Glomerular endothelial cell (primary cell): ENCODE results near the gene P2RX7. TPM values are rescaled to one million over a fixed set of nuclear protein-coding genes. Genes with fewer than 3 reads are reported as not detected.
"Not testable (repeated sequence)": the region's sequence is repeated elsewhere in the genome, so short reads cannot be mapped to it uniquely, and the experiment has no call there.

ENCODE experiments used
- DNase-seq: peaks from one replicate; pipeline ENCODE4 v3.0.0-alpha.2; 2011; ENCODE audit warnings: low read depth, low spot score; ENCODE audit errors: extremely low read depth
- total RNA-seq: library from RNA; depleted of rRNA; stranded (reverse); fragments of >200 nt; gene quantifications from 2 replicates; pipeline ENCODE4 v1.2.3, GENCODE V29; 2015

P2RX7 gene
- total RNA-seq, 1 donor from 2014 or later = 2.6 TPM

- DNase-seq = no peak
Observed at GRCh38 chr12:121133838-121134237, 1.2 kb downstream of the P2RX7 start.

GRCh38 chr12:121135320-121135719 lies 2.6 kb downstream of the P2RX7 start:
- no peak for DNase-seq

- no peak for DNase-seq
Observed at GRCh38 chr12:121137512-121137911, 4.8 kb downstream of the P2RX7 start.

DNA sequence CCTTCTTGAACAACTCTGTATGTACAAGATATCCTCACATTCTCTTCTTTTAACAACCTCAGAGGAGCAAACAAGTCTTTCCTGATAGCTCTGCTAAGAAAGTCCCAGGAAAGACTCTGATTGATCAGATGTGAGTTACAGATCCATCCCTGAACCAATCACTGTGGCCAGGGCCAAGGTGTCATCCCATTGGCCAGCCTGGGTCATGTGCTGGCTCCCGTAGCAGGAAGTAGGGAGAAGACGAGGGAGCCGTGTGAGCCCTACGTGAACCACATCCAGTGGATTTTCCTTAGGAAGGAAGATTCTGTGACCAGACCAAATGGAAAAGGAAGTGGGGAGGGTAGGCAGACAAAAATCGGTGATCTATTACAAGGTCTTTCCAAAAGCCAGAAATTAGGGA lies 5.6 kb downstream of the P2RX7 start:
- DNase-seq = no peak

- no peak for DNase-seq
Observed at GRCh38 chr12:121139286-121139685, 6.6 kb downstream of the P2RX7 start.

- DNase-seq = no peak
Observed at GRCh38 chr12:121142171-121142950, 9.7 kb downstream of the P2RX7 start.

DNA sequence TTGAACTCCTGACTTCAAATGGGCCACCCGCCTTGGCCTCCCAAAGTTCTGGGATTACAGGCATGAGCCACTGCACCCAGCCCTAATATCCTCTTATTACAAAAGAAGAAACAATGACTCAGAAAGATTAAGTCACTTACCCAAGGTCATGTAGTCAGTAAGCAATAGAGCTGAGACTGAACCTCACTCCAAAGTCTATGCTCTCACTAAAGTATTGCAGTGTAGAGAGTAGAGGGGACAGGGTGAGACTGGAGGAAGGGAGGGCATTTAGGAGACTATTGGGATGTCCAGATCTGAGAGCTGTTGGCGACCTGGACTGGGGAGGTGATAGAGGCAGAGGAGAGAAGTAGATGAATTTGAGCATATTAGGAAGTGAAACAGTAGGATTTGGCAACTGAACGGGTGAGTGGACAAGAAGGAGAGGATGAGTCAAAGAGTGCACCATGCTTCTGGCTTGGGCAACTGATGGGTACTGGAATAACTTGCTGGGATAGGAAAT lies 11.8 kb downstream of the P2RX7 start:
- no peak for DNase-seq

- no peak for DNase-seq
Observed at GRCh38 chr12:121145221-121145620, 12.5 kb downstream of the P2RX7 start.

- DNase-seq = not testable (repeated sequence)
Observed at GRCh38 chr12:121149289-121149688, 16.6 kb downstream of the P2RX7 start.

GRCh38 chr12:121154793-121155375 lies 22.2 kb downstream of the P2RX7 start:
- DNase-seq = no peak

DNA sequence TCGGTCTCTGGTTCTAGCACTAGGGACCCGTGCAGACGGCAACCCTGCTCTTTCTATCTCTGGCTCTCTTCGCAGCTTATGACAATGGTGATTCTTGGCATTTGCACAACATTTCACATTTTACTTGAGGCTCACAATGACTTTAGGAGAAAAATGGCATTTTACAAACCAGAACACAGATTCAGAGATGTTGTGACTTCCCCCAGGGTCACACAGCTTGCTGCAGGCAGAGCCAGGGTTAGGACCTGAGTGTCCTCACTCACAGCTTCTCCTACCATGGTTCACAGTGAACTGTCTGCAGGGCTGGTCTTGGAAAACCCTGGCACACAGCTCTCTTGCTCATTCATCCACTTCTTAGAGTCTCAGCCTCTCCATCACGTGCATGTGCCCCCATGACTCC lies 23.7 kb downstream of the P2RX7 start:
- DNase-seq = no peak

DNA sequence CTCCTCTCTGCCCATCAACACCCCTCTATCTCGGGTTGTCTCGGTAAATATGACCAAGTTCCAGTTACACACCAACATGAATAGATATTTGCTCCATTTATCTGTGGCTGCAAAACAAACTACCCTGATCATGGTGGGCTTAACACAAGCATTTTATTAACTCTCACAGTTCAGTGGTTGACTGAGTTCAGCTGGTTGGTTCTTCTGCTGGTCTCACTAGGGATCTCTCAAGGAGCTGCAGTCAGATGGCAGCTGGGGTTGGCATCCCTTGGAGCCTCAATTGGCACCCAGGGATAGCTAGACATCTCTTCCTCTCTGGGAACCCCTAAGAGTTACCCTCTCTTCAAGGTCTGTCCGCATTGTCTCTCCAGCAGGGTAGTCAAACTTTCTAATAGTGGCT lies 25.4 kb downstream of the P2RX7 start:
- no peak for DNase-seq

- not testable (repeated sequence) for DNase-seq
Observed at GRCh38 chr12:121158728-121159351, 26.2 kb downstream of the P2RX7 start.

GRCh38 chr12:121159467-121160307 lies 27.0 kb downstream of the P2RX7 start:
- DNase-seq = no peak

GRCh38 chr12:121162384-121162783 lies 29.7 kb downstream of the P2RX7 start:
- DNase-seq = no peak

- no peak for DNase-seq
Observed at GRCh38 chr12:121162985-121163384, 30.3 kb downstream of the P2RX7 start.

DNA sequence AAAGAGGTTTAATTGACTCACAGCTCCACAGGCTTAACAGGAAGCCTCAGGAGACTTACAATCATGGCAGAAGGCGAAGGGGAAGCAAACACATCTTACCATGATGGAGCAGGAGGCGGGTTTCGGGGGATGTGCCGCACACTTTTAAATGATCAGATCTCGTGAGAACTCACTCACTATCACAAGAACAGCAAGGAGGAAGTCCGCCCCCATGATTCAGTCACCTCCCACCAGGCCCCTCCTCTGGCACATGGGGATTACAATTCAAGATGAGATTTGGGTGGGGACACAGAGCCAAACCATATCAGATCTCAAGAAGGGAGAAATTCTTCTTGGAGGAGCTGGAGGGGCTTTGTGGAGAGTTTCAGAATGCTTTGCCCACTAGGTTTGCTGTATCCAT lies 32.2 kb downstream of the P2RX7 start:
- not testable (repeated sequence) for DNase-seq

DNA sequence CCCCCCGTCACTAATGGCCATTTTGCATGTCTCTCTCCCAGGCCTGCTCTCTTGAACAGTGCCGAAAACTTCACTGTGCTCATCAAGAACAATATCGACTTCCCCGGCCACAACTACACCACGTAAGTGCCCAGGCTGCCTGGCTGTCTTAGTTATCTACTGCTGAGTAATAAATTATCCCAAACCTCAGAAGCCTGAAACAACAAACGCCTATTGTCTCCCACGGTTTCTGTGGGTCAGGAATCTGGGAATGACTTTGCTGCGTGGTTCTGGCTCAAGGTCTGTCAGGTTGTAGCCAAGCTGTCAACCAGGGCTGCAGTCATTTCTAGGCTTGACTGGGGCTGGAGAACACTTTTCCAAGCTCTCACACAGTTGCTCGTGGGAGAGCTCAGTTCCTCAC lies 32.6 kb downstream of the P2RX7 start:
- DNase-seq = no peak

DNA sequence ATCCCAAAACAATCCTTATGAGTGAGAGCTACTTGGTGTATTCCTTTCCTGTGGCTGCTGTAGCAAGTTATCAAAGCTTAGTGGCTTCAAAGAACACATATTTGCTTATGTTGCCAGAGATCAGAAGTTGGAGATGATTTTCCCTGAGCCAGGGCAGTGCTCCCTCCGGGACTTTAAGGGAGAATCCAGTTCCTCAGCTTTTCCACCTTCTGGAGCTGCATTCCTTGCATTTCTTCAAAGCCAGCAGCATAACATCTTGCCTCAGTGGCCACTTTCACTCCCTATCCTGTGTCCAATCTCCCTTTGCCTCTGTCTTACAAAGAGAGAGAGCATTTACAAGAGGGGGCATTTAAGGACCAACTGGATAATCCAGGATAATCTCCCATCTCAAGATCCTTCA lies 33.7 kb downstream of the P2RX7 start:
- no peak for DNase-seq

GRCh38 chr12:121167232-121167820 lies 34.6 kb downstream of the P2RX7 start:
- DNase-seq = no peak

DNA sequence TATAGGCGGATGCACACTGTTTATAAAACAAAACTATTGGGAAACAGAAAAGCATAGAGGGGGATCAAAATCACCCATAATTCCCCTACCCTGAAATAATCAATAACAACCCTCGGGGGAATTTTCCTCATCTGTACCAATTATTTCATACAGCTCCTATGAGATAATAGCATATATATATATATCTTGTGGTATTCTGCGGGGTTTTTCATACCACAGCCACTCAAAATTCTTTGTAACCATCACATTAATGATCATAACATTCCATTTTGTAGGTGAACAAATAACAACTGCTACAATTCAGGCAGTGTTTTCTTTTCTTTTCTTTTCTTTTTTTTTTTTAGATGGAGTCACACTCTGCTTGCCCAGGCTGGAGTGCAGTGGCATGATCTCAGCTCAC lies 35.3 kb downstream of the P2RX7 start:
- no peak for DNase-seq
